ENCODE measurements around the gene STAMBP. TPM values are rescaled to one million over a fixed set of nuclear protein-coding genes. Genes with fewer than 3 reads are reported as not detected.

STAMBP gene
- total RNA-seq, 4 donors from 2014 or later = 22.7 to 1,127 (median 37.3) TPM

DNA sequence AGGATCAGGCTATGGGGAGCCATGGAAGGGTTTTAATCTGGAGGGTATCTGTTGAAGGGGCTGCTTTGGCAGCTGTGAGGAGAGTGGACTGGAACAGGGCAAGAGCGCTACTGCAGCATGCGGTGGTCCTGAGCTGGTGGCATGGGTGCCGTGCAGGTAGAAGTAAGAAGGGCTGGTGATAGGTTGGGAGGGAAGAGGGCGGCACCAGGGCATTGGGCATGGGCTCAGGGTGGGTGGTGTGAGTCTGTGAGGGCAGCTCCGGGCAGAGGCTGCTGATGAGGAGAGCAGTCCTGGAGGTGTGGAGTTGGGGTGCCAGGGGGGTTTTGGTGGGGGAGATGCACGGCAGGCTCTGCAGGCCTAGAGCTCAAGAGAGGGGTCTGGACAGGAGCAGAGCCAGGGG is 66.1 kb downstream of the STAMBP start:
- Histone ChIP-seq H3K36me3 (no peaks in the 10 kb centered on the region), H3K27ac (peak overlapping the region; percentile 78 to 89 (median 88)), H3K9me3 (no peaks in the 10 kb centered on the region), H3K4me1 (peaks cover 0 to 7% (median 0%) of the 10 kb centered on the region in 4 donors), H3K27me3 (no peaks in the 10 kb centered on the region), H3K4me3 (peak overlapping the region; percentile 20 to 42 (median 34))
- no peak for DNase-seq
- intact Hi-C loops (cut with DNase I; ENCODE audit: low total_unique reads) (loop anchor here (10.0 kb wide), 1 partner anchor 60 kb away; no protein-coding TSS in a partner anchor), in situ Hi-C loops (cut with MboI; ENCODE audit: low pct_ligation_motif_present in 1 of 4, low pct_unique_long_range_greater_than_20kb in 1 of 4, low sequenced_read_pairs in 3 of 4) (no loop called here)
- 80 to 83% methylated on average over 4 to 6 of the region's 6 CpGs for WGBS, 2 donors (ENCODE audit: low coverage in 1 of 2)
- peak; percentile 11 for TF ChIP-seq POLR2A (IDR thresholded peaks at IDR 0.05)
- TF ChIP-seq POLR2AphosphoS5 (IDR thresholded peaks at IDR 0.05) = peak in 1 of 3 donors; percentile 35
- TF ChIP-seq, protein P1, sequence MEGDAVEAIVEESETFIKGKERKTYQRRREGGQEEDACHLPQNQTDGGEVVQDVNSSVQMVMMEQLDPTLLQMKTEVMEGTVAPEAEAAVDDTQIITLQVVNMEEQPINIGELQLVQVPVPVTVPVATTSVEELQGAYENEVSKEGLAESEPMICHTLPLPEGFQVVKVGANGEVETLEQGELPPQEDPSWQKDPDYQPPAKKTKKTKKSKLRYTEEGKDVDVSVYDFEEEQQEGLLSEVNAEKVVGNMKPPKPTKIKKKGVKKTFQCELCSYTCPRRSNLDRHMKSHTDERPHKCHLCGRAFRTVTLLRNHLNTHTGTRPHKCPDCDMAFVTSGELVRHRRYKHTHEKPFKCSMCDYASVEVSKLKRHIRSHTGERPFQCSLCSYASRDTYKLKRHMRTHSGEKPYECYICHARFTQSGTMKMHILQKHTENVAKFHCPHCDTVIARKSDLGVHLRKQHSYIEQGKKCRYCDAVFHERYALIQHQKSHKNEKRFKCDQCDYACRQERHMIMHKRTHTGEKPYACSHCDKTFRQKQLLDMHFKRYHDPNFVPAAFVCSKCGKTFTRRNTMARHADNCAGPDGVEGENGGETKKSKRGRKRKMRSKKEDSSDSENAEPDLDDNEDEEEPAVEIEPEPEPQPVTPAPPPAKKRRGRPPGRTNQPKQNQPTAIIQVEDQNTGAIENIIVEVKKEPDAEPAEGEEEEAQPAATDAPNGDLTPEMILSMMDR (IDR thresholded peaks at IDR 0.05) = no peak

DNA sequence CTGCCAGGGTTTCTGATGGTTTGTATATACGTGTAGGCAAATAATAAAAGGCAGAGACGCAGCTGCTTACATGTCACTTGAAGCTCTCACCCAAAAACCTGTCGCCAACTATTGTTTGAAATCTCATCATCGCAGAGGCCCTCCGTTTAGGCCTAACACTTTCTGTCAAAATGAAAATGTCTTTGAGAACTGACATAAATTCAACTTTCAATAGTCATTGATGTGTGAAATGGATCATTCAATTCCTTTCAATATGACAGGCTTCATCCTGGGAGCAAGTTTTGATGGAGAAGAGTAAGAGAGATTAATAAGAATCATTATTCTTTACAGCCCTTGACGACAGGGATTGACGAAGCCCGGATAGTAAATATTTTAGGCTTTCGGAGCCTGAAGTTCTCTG is 66.7 kb downstream of the STAMBP start:
- Histone ChIP-seq H3K36me3 (no peaks in the 10 kb centered on the region), H3K9me3 (no peaks in the 10 kb centered on the region), H3K4me3 (peak overlapping the region in 3 of 4 donors; percentile 33 to 42 (median 35)), H3K27me3 (no peaks in the 10 kb centered on the region), H3K27ac (peak overlapping the region; percentile 78 to 89 (median 88)), H3K4me1 (peaks cover 0 to 7% (median 0%) of the 10 kb centered on the region in 4 donors)
- intact Hi-C loops (cut with DNase I; ENCODE audit: low total_unique reads) = loop anchor here (10.0 kb wide), 1 partner anchor 61 kb away; no protein-coding TSS in a partner anchor
- DNase-seq = no peak
- in situ Hi-C loops (cut with MboI; ENCODE audit: low pct_ligation_motif_present in 1 of 4, low pct_unique_long_range_greater_than_20kb in 1 of 4, low sequenced_read_pairs in 3 of 4) = no loop called here
- TF ChIP-seq POLR2AphosphoS5 (IDR thresholded peaks at IDR 0.05) = no peak
- 52 to 64% methylated on average over 6 to 9 of the region's 9 CpGs for WGBS, 2 donors (ENCODE audit: low coverage in 1 of 2)

DNA sequence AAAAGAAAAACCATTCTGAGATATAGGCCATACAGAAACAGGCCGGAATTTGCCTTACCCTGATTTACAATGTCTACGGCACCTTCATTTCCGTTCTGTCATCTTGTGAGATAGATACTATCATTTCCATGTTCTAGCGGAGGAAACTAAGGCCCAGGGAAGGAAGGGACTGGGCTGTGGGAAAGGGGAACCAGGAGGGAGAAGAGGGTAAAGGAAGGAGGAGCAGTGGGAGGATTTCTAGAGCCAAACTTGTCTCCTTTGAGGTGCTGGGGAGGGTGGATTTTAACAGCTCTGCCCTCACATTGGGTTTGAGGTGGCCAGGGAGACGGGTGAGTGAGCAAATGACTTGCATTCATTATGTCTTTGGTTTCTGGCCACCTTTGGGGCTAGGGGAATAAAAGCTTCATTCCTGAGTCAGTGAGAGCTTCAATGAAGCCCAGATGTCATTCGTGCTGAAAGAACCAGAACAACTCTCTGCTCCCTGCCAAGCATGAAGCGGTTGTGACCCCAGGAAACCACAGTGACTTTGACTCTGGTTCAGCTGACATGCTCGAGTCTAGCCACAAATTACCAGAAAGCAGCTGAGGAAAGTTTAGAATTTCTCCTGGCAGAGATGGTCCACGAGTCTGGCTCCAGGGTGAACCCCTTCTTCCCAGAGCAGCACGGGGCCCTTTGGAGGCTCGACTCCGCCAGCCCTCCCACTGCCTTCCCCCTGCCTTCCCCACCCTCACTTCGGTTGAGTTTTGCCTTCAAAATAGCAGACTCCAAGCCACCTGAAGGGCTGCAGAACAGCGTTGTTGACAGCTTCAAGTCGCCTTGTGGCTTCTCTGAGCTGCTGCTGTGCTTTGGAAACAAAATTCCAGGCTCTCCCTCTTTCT is 67.8 kb downstream of the STAMBP start:
- no peaks in the 10 kb centered on the region for H3K36me3 ChIP-seq
- 62 to 64% methylated on average over 6 to 15 of the region's 15 CpGs for WGBS, 2 donors (ENCODE audit: low coverage in 1 of 2)
- H3K27ac ChIP-seq = peak overlapping the region; percentile 78 to 89 (median 88)
- peak overlapping the region; percentile 4 to 42 (median 34) for H3K4me3 ChIP-seq
- H3K27me3 ChIP-seq = no peaks in the 10 kb centered on the region
- in situ Hi-C loops (cut with MboI; ENCODE audit: low pct_ligation_motif_present in 1 of 4, low pct_unique_long_range_greater_than_20kb in 1 of 4, low sequenced_read_pairs in 3 of 4) = no loop called here
- TF ChIP-seq, protein P1 (IDR thresholded peaks at IDR 0.05) = no peak
- no peak for TF ChIP-seq POLR2A (IDR thresholded peaks at IDR 0.05)
- no peak for TF ChIP-seq EP300 (IDR thresholded peaks at IDR 0.05; ENCODE audit: low read depth)
- peak in 2 of 3 donors; percentile 1 to 3 for TF ChIP-seq POLR2AphosphoS5 (IDR thresholded peaks at IDR 0.05)
- intact Hi-C loops (cut with DNase I; ENCODE audit: low total_unique reads) = loop anchor here (10.0 kb wide), 1 partner anchor 62 kb away; no protein-coding TSS in a partner anchor
- no peak for DNase-seq
- H3K9me3 ChIP-seq = no peaks in the 10 kb centered on the region
- peaks cover 0 to 7% (median 0%) of the 10 kb centered on the region in 4 donors for H3K4me1 ChIP-seq

DNA sequence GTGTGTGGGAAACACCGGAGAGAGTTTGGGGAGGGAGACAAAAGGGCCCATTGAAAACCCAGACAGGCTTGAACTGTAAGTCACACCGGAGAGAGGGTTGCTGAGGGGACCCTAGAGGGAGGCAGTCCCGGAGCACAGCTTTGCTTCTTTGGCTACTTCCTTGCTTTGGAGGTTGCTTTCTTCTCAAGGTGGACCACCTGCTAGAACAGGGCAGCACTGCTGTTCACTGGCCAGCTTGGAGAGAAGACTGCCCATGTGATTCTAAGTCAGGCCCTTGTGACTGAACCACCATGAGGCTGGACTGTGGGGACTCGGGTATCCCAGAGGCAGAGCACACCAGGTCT is 68.5 kb downstream of the STAMBP start:
- in situ Hi-C loops (cut with MboI; ENCODE audit: low pct_ligation_motif_present in 1 of 4, low pct_unique_long_range_greater_than_20kb in 1 of 4, low sequenced_read_pairs in 3 of 4) (no loop called here), intact Hi-C loops (cut with DNase I; ENCODE audit: low total_unique reads) (loop anchor here (10.0 kb wide), 1 partner anchor 62 kb away; no protein-coding TSS in a partner anchor)
- Histone ChIP-seq H3K27ac (peak overlapping the region; percentile 78 to 89 (median 88)), H3K27me3 (no peaks in the 10 kb centered on the region), H3K36me3 (no peaks in the 10 kb centered on the region), H3K4me3 (peak overlapping the region in 3 of 4 donors; percentile 33 to 42 (median 35)), H3K4me1 (peaks cover 0 to 4% (median 0%) of the 10 kb centered on the region in 4 donors), H3K9me3 (no peaks in the 10 kb centered on the region)
- 81% methylated on average over 4 of the region's 4 CpGs; no CpG with 5 or more reads in 1 of the 2 donors for WGBS, 2 donors (ENCODE audit: low coverage in 1 of 2)
- no peak for DNase-seq
- peak in 1 of 3 donors; percentile 14 for TF ChIP-seq POLR2AphosphoS5 (IDR thresholded peaks at IDR 0.05)
- TF ChIP-seq, protein P1 (IDR thresholded peaks at IDR 0.05) = no peak
